CD8-positive, alpha-beta memory T cell (primary cell): ENCODE data around the gene SAMD4A. TPM values are rescaled to one million over a fixed set of nuclear protein-coding genes. Genes with fewer than 3 reads are reported as not detected.
A peak's percentile ranks its signal among the peaks of the same experiment; 100 is the strongest.

Experiments used
- CTCF ChIA-PET: fragments of 350-600 bp; sonication (Branson Sonifier 250); formaldehyde crosslinking; loops from one replicate; lab custom pipeline; 2021; ENCODE audit warnings: antibody characterized with exemption; lab: Charles Lee
- POLR2A ChIA-PET: fragments of 350-600 bp; sonication (Branson Sonifier 250); formaldehyde crosslinking; loops from one replicate; lab custom pipeline; 2021; ENCODE audit warnings: antibody characterized with exemption; lab: Charles Lee
- DNase-seq, 5 donors: peaks; one replicate each; pipeline versions ENCODE4 v3.0.0 to v3.0.0-alpha.2; 2020 to 2022; ENCODE audit warnings: mixed read lengths in 1 of 5
- H3K27ac ChIP-seq: one replicate; pipeline ENCODE4 v1.7.0; 2013; ENCODE audit warnings: low read depth, mild to moderate bottlenecking, low read length, moderate library complexity
- H3K27me3 ChIP-seq: 2 replicates; pipeline ENCODE4 v1.7.0; 2013; ENCODE audit warnings: low read length, mild to moderate bottlenecking; ENCODE audit not compliant: insufficient read depth, poor library complexity, severe bottlenecking
- H3K36me3 ChIP-seq: 2 replicates; pipeline ENCODE4 v1.7.0; 2013; ENCODE audit warnings: mild to moderate bottlenecking, low read length, moderate library complexity; ENCODE audit not compliant: insufficient read depth
- H3K4me1 ChIP-seq: 2 replicates; pipeline ENCODE4 v1.7.0; 2013; ENCODE audit warnings: mild to moderate bottlenecking, low read length, moderate library complexity; ENCODE audit not compliant: insufficient read depth
- H3K4me3 ChIP-seq: 2 replicates; pipeline ENCODE4 v1.7.0; 2013; ENCODE audit warnings: mild to moderate bottlenecking, low read length
- H3K9me3 ChIP-seq: 2 replicates; pipeline ENCODE4 v1.7.0; 2013; ENCODE audit warnings: mild to moderate bottlenecking, low read length
- H3K27ac Mint-ChIP-seq, 8 donors: one replicate each; pipeline ENCODE4 v1.8.0; 2020 to 2021; ENCODE audit warnings: mixed read lengths in 8 of 8, mild to moderate bottlenecking in 6 of 8, inconsistent platforms in 3 of 8, moderate library complexity in 3 of 8
- H3K27me3 Mint-ChIP-seq, 2 donors: one replicate each; pipeline ENCODE4 v1.8.0; 2020 to 2021; ENCODE audit warnings: mixed read lengths in 2 of 2, mild to moderate bottlenecking in 1 of 2, moderate library complexity in 1 of 2
- H3K36me3 Mint-ChIP-seq, 3 donors: one replicate each; pipeline ENCODE4 v1.8.0; 2020 to 2021; ENCODE audit warnings: mixed read lengths in 3 of 3, inconsistent platforms in 1 of 3, mild to moderate bottlenecking in 1 of 3
- H3K4me1 Mint-ChIP-seq, 3 donors: one replicate each; pipeline ENCODE4 v1.8.0; 2020 to 2021; ENCODE audit warnings: mixed read lengths in 3 of 3, inconsistent platforms in 1 of 3, mild to moderate bottlenecking in 1 of 3
- H3K4me3 Mint-ChIP-seq, 7 donors: one replicate each; pipeline ENCODE4 v1.8.0; 2020 to 2021; ENCODE audit warnings: mixed read lengths in 7 of 7, mild to moderate bottlenecking in 6 of 7, moderate library complexity in 4 of 7, inconsistent platforms in 2 of 7
- H3K9me3 Mint-ChIP-seq, 5 donors: one replicate each; pipeline ENCODE4 v1.8.0; 2020 to 2022; ENCODE audit warnings: mixed read lengths in 5 of 5, mild to moderate bottlenecking in 3 of 5, moderate library complexity in 2 of 5, inconsistent platforms in 1 of 5
- polyA plus RNA-seq: library from polyadenylated mRNA; unstranded; fragments of 300-500 nt; fragmentation: Illumina TruSeq; gene quantifications from one replicate; pipeline ENCODE4 v1.2.3, GENCODE V29; 2021
- total RNA-seq, 2 experiments: library from RNA; stranded (reverse); gene quantifications; one replicate each; pipeline ENCODE4 v1.2.3, GENCODE V29; 2021

Gene SAMD4A, protein sequence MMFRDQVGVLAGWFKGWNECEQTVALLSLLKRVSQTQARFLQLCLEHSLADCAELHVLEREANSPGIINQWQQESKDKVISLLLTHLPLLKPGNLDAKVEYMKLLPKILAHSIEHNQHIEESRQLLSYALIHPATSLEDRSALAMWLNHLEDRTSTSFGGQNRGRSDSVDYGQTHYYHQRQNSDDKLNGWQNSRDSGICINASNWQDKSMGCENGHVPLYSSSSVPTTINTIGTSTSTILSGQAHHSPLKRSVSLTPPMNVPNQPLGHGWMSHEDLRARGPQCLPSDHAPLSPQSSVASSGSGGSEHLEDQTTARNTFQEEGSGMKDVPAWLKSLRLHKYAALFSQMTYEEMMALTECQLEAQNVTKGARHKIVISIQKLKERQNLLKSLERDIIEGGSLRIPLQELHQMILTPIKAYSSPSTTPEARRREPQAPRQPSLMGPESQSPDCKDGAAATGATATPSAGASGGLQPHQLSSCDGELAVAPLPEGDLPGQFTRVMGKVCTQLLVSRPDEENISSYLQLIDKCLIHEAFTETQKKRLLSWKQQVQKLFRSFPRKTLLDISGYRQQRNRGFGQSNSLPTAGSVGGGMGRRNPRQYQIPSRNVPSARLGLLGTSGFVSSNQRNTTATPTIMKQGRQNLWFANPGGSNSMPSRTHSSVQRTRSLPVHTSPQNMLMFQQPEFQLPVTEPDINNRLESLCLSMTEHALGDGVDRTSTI
- 1 to 10 TPM; 2.4 to 2.7 TPM for total RNA-seq
- polyA plus RNA-seq: not detected

- DNase-seq: peak; percentile 29 to 74 (median 49)
- peaks cover 16 to 23% (median 16%) of the 10 kb centered on the region in 3 donors for H3K4me1 Mint-ChIP-seq
- peaks cover 0 to 8% (median 0%) of the 10 kb centered on the region in 3 donors for H3K36me3 Mint-ChIP-seq
- H3K4me3 Mint-ChIP-seq: peak within 1 kb of the TSS; percentile 90 to 98 (median 93)
- no peaks in the 10 kb centered on the region for H3K9me3 ChIP-seq
- H3K4me3 ChIP-seq: peak within 1 kb of the TSS; percentile 81
- H3K9me3 Mint-ChIP-seq: no peaks in the 10 kb centered on the region
- H3K4me1 ChIP-seq: peaks cover 18% of the 10 kb centered on the region
- peak within 1 kb of the TSS; percentile 64 for H3K27ac ChIP-seq
- peaks cover 12% of the 10 kb centered on the region for H3K27me3 ChIP-seq
- POLR2A ChIA-PET: interaction anchor here (0.6 to 2.0 kb wide), 10 partner anchors 57 to 1414 kb away, joined by 3 to 12 read pairs (median 3); partner anchors contain the start of genes CGRRF1, DDHD1, GCH1 and MAPK1IP1L
- CTCF ChIA-PET: interaction anchor here (0.9 to 7.6 kb wide), 7 partner anchors 70 to 418 kb away, joined by 3 to 114 read pairs (median 3); partner anchors contain the start of gene GCH1
- H3K27ac Mint-ChIP-seq: peak within 1 kb of the TSS in 7 of 8 donors; percentile 74 to 94 (median 89)
- H3K36me3 ChIP-seq: no peaks in the 10 kb centered on the region
- H3K27me3 Mint-ChIP-seq: peaks cover 15 to 34% of the 10 kb centered on the region in 2 donors
These were observed at the start of gene SAMD4A for GRCh38 chr14:54566410-54567223. Gene SAMD4A (plus strand): TSS chr14:54567128. CDS start chr14:54567917, 789 bp downstream.

- Histone ChIP-seq H3K4me1 (no peaks in the 10 kb centered on the region), H3K4me3 (no peak overlapping the region), H3K27me3 (no peaks in the 10 kb centered on the region), H3K36me3 (peaks cover 8% of the 10 kb centered on the region), H3K27ac (no peak overlapping the region), H3K9me3 (no peaks in the 10 kb centered on the region)
- ChIA-PET CTCF (no interaction called here), POLR2A (no interaction called here)
- H3K27me3 Mint-ChIP-seq: no peaks in the 10 kb centered on the region
- H3K27ac Mint-ChIP-seq: no peak overlapping the region
- H3K4me1 Mint-ChIP-seq: peaks cover 9 to 15% (median 11%) of the 10 kb centered on the region in 3 donors
- H3K4me3 Mint-ChIP-seq: no peak overlapping the region
- no peaks in the 10 kb centered on the region for H3K9me3 Mint-ChIP-seq
- H3K36me3 Mint-ChIP-seq: peaks cover 0 to 70% (median 19%) of the 10 kb centered on the region in 3 donors
- no peak for DNase-seq
These were observed 42.5 kb upstream of the SAMD4A start for GRCh38 chr14:54524410-54524809.

DNA sequence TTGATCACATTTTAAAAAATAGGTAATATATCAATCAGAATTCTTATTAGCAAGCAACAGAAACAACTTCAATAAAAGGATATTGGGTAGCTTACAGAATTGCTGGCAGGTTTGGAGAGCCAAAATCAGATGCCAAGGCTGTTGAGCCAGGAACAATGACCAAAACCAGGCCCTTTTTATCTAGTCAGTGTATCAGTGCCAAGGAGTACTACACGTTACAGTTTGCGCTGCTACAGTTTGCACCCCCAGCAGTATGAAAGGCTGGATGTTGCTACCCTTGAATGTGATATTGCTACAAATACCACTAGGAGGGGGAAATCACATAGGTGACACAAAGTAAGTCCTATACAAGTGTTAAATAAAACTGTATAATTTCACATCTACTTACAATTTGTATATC is 38.0 kb upstream of the SAMD4A start:
- no peaks in the 10 kb centered on the region for H3K4me1 ChIP-seq
- no peak for DNase-seq
- peaks cover 1% of the 10 kb centered on the region for H3K36me3 ChIP-seq
- ChIA-PET POLR2A (no interaction called here), CTCF (no interaction called here)
- H3K27me3 ChIP-seq: no peaks in the 10 kb centered on the region
- no peak overlapping the region for H3K4me3 Mint-ChIP-seq
- no peaks in the 10 kb centered on the region for H3K9me3 ChIP-seq
- peaks cover 0 to 64% (median 11%) of the 10 kb centered on the region in 3 donors for H3K36me3 Mint-ChIP-seq
- no peak overlapping the region for H3K27ac ChIP-seq
- no peak overlapping the region for H3K4me3 ChIP-seq
- H3K27ac Mint-ChIP-seq: no peak overlapping the region
- H3K9me3 Mint-ChIP-seq: no peaks in the 10 kb centered on the region
- no peaks in the 10 kb centered on the region for H3K27me3 Mint-ChIP-seq
- H3K4me1 Mint-ChIP-seq: peaks cover 0 to 5% (median 0%) of the 10 kb centered on the region in 3 donors

DNA sequence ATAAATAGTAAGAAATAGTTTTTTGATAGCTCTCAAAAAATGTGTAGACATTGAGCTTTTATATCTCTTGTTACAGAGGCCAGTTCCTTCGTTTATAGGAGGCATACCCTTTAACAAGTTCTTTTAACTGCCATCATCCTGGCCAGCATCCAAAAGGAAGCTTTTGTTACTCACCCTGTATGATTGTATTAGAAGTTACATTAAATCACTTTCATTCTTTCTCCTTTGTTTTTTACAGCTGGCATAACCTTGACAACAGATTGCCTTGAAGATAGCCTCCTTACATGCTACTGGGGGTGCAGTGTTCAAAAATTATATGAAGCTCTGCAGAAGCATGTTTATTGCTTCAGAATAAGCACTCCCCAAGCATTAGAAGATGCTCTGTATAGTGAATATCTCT is 37.1 kb upstream of the SAMD4A start:
- no peak for DNase-seq
- Mint-ChIP-seq H3K9me3 (no peaks in the 10 kb centered on the region), H3K4me1 (peaks cover 0 to 5% (median 0%) of the 10 kb centered on the region in 3 donors), H3K27ac (no peak overlapping the region), H3K4me3 (no peak overlapping the region), H3K27me3 (no peaks in the 10 kb centered on the region), H3K36me3 (peaks cover 0 to 61% (median 9%) of the 10 kb centered on the region in 3 donors)
- CTCF ChIA-PET: no interaction called here
- H3K9me3 ChIP-seq: no peaks in the 10 kb centered on the region
- POLR2A ChIA-PET: no interaction called here
- H3K4me1 ChIP-seq: no peaks in the 10 kb centered on the region
- no peak overlapping the region for H3K4me3 ChIP-seq
- no peak overlapping the region for H3K27ac ChIP-seq
- no peaks in the 10 kb centered on the region for H3K36me3 ChIP-seq
- no peaks in the 10 kb centered on the region for H3K27me3 ChIP-seq

- Histone ChIP-seq H3K27me3 (no peaks in the 10 kb centered on the region), H3K4me1 (no peaks in the 10 kb centered on the region), H3K4me3 (no peak overlapping the region), H3K36me3 (no peaks in the 10 kb centered on the region), H3K27ac (no peak overlapping the region), H3K9me3 (no peaks in the 10 kb centered on the region)
- POLR2A ChIA-PET: no interaction called here
- H3K4me1 Mint-ChIP-seq: peaks cover 0 to 5% (median 0%) of the 10 kb centered on the region in 3 donors
- CTCF ChIA-PET: no interaction called here
- H3K36me3 Mint-ChIP-seq: peaks cover 0 to 55% (median 15%) of the 10 kb centered on the region in 3 donors
- H3K4me3 Mint-ChIP-seq: no peak overlapping the region
- no peaks in the 10 kb centered on the region for H3K9me3 Mint-ChIP-seq
- H3K27me3 Mint-ChIP-seq: no peaks in the 10 kb centered on the region
- no peak for DNase-seq
- H3K27ac Mint-ChIP-seq: peak overlapping the region in 2 of 8 donors; percentile 43 to 59
These were observed 34.6 kb upstream of the SAMD4A start for GRCh38 chr14:54532111-54533012.

- ChIA-PET CTCF (no interaction called here), POLR2A (no interaction called here)
- Histone ChIP-seq H3K27ac (no peak overlapping the region), H3K9me3 (no peaks in the 10 kb centered on the region), H3K27me3 (no peaks in the 10 kb centered on the region), H3K4me3 (no peak overlapping the region), H3K36me3 (no peaks in the 10 kb centered on the region), H3K4me1 (no peaks in the 10 kb centered on the region)
- Mint-ChIP-seq H3K4me1 (peaks cover 0 to 5% (median 0%) of the 10 kb centered on the region in 3 donors), H3K36me3 (peaks cover 0 to 54% (median 15%) of the 10 kb centered on the region in 3 donors), H3K27me3 (no peaks in the 10 kb centered on the region), H3K27ac (peak overlapping the region in 1 of 8 donors; percentile 43), H3K4me3 (no peak overlapping the region), H3K9me3 (no peaks in the 10 kb centered on the region)
- DNase-seq: no peak
These were observed 33.8 kb upstream of the SAMD4A start for GRCh38 chr14:54533100-54533499.

- H3K4me1 ChIP-seq: no peaks in the 10 kb centered on the region
- H3K27me3 ChIP-seq: no peaks in the 10 kb centered on the region
- Mint-ChIP-seq H3K4me3 (no peak overlapping the region), H3K27me3 (no peaks in the 10 kb centered on the region), H3K4me1 (peaks cover 0 to 5% (median 0%) of the 10 kb centered on the region in 3 donors), H3K36me3 (peaks cover 0 to 53% (median 25%) of the 10 kb centered on the region in 3 donors), H3K9me3 (no peaks in the 10 kb centered on the region), H3K27ac (no peak overlapping the region)
- POLR2A ChIA-PET: no interaction called here
- no peak overlapping the region for H3K27ac ChIP-seq
- H3K36me3 ChIP-seq: no peaks in the 10 kb centered on the region
- H3K9me3 ChIP-seq: no peaks in the 10 kb centered on the region
- no peak overlapping the region for H3K4me3 ChIP-seq
- CTCF ChIA-PET: no interaction called here
- no peak for DNase-seq
These were observed 31.8 kb upstream of the SAMD4A start for GRCh38 chr14:54535126-54535525.
